ENCODE measurements around the gene CLUH.

GRCh38 chr17:2705888-2706795, 5.4 kb downstream of the CLUH start:
- TF ChIP-seq CTCF (IDR thresholded peaks at IDR 0.05) (no peak), ZFX (IDR thresholded peaks at IDR 0.05; ENCODE audit: borderline replicate concordance) (no peak)

Data from 22Rv1 (cell line).